Cardiac muscle cell (in vitro differentiated cells and primary cell): ENCODE data around the gene WDR20. TPM values are rescaled to one million over a fixed set of nuclear protein-coding genes. Genes with fewer than 3 reads are reported as not detected.

ENCODE experiments used
- DNase-seq, 2 donors: peaks; one replicate each; pipeline versions ENCODE4 v3.0.0 to v3.0.0-alpha.2; 2010 to 2017; ENCODE audit warnings: low read depth in 1 of 2, low spot score in 1 of 2
- H3K27ac ChIP-seq: fragments of 200-600 bp; sonication (generic); 2 replicates; pipeline ENCODE4 v1.5.1; 2016
- H3K27me3 ChIP-seq: fragments of 200-600 bp; sonication (generic); 2 replicates; pipeline ENCODE4 v1.6.0; 2016; ENCODE audit warnings: control low read depth
- H3K36me3 ChIP-seq: fragments of 200-600 bp; sonication (generic); 2 replicates; pipeline ENCODE4 v1.5.1; 2016; ENCODE audit warnings: control low read depth
- H3K4me1 ChIP-seq: fragments of 200-600 bp; sonication (generic); 2 replicates; pipeline ENCODE4 v1.8.1; 2017; ENCODE audit warnings: low read depth, mild to moderate bottlenecking, mixed run types
- H3K4me3 ChIP-seq: fragments of 200-600 bp; sonication (generic); 2 replicates; pipeline ENCODE4 v1.5.1; 2016; ENCODE audit warnings: mild to moderate bottlenecking
- H3K9me3 ChIP-seq: fragments of 200-600 bp; sonication (generic); 2 replicates; pipeline ENCODE4 v1.5.1; 2017; ENCODE audit warnings: low read depth, mild to moderate bottlenecking, control low read depth
- CTCF ChIP-seq: IDR thresholded peaks from 2 replicates; pipeline ENCODE4 v1.5.1; 2012; ENCODE audit warnings: low read depth, mild to moderate bottlenecking, low read length
- polyA plus RNA-seq: library from polyadenylated mRNA; unstranded; fragments of >200 nt; fragmentation: Nextera tagmentation; extraction: Ambion mirVana; gene quantifications from 2 replicates; pipeline ENCODE4 v1.2.1, GENCODE V29; 2016
- total RNA-seq: library from RNA; depleted of rRNA; stranded (reverse); fragments of >200 nt; gene quantifications from 2 replicates; pipeline ENCODE4 v1.2.3, GENCODE V29; 2016

The WDR20 gene
- total and polyA plus RNA-seq, 2 experiments from 2014 or later, result 20.5 to 27.0 TPM

- no peaks in the 10 kb centered on the region for H3K4me1 ChIP-seq
- H3K9me3 ChIP-seq, result no peaks in the 10 kb centered on the region
- no peaks in the 10 kb centered on the region for H3K27me3 ChIP-seq
- no peak for DNase-seq
- H3K27ac ChIP-seq, result no peak overlapping the region
- no peak for TF ChIP-seq CTCF
- H3K4me3 ChIP-seq, result no peak overlapping the region
- H3K36me3 ChIP-seq, result peaks cover 2% of the 10 kb centered on the region
These were observed 85.7 kb downstream of the WDR20 start for GRCh38 chr14:102225386-102225785.

GRCh38 chr14:102225936-102226335, 86.2 kb downstream of the WDR20 start:
- no peaks in the 10 kb centered on the region for H3K4me1 ChIP-seq

GRCh38 chr14:102226356-102227125, 86.8 kb downstream of the WDR20 start:
- H3K9me3 ChIP-seq, result no peaks in the 10 kb centered on the region
- no peaks in the 10 kb centered on the region for H3K27me3 ChIP-seq
- peaks cover 2% of the 10 kb centered on the region for H3K36me3 ChIP-seq
- H3K4me1 ChIP-seq, result no peaks in the 10 kb centered on the region
- H3K4me3 ChIP-seq, result no peak overlapping the region
- TF ChIP-seq CTCF, result no peak
- H3K27ac ChIP-seq, result peak overlapping the region; percentile 36
- DNase-seq, result no peak

More at GRCh38 chr14:102225936-102226335, 86.2 kb downstream of the WDR20 start:
- Histone ChIP-seq H3K27me3 (no peaks in the 10 kb centered on the region), H3K4me3 (no peak overlapping the region), H3K27ac (no peak overlapping the region), H3K36me3 (peaks cover 2% of the 10 kb centered on the region), H3K9me3 (no peaks in the 10 kb centered on the region)
- no peak for TF ChIP-seq CTCF
- no peak for DNase-seq

GRCh38 chr14:102227184-102227964, 87.7 kb downstream of the WDR20 start:
- no peaks in the 10 kb centered on the region for H3K9me3 ChIP-seq
- H3K4me3 ChIP-seq, result no peak overlapping the region
- no peaks in the 10 kb centered on the region for H3K27me3 ChIP-seq
- H3K36me3 ChIP-seq, result peaks cover 4% of the 10 kb centered on the region
- TF ChIP-seq CTCF, result no peak
- H3K27ac ChIP-seq, result peak overlapping the region; percentile 36
- no peak for DNase-seq
- no peaks in the 10 kb centered on the region for H3K4me1 ChIP-seq

GRCh38 chr14:102229071-102229738, 89.5 kb downstream of the WDR20 start:
- DNase-seq, result no peak
- Histone ChIP-seq H3K27ac (no peak overlapping the region), H3K36me3 (peaks cover 7% of the 10 kb centered on the region), H3K4me1 (no peaks in the 10 kb centered on the region), H3K9me3 (no peaks in the 10 kb centered on the region), H3K27me3 (no peaks in the 10 kb centered on the region), H3K4me3 (no peak overlapping the region)
- no peak for TF ChIP-seq CTCF
